UCSD-AML1 (cell line): ENCODE measurements around the gene DGKQ.

Experiments
- DNase-seq: peaks from one replicate; lab custom pipeline; 2025; ENCODE audit not compliant: unreplicated experiment; lab: John Stamatoyannopoulos, UW

The DGKQ gene

GRCh38 chr4:995311-996026 is 22.1 kb upstream of the DGKQ start:
- DNase-seq, result no peak

- DNase-seq, result no peak
Observed at GRCh38 chr4:993111-994029, 20.0 kb upstream of the DGKQ start, which contains the start of gene SLC26A1. SLC26A1 (minus strand) TSS chr4:993404; CDS start chr4:991703, 1,701 bp downstream.

GRCh38 chr4:992297-993110 is 19.1 kb upstream of the DGKQ start:
- no peak for DNase-seq

- DNase-seq, result no peak
Observed at GRCh38 chr4:991451-992296, 18.3 kb upstream of the DGKQ start.

- DNase-seq, result no peak
Observed at GRCh38 chr4:990746-991367, 17.5 kb upstream of the DGKQ start.

- DNase-seq, result no peak
Observed at GRCh38 chr4:989722-990471, 16.5 kb upstream of the DGKQ start.

GRCh38 chr4:988726-989721 is 15.7 kb upstream of the DGKQ start:
- no peak for DNase-seq

GRCh38 chr4:987624-988513 is 14.5 kb upstream of the DGKQ start:
- no peak for DNase-seq

- peak; percentile 89 for DNase-seq
Observed at GRCh38 chr4:986879-987623, 13.7 kb upstream of the DGKQ start, which contains the start of gene IDUA. IDUA (plus strand) TSS chr4:987044; CDS start chr4:987085, 41 bp downstream.

GRCh38 chr4:986428-986878 is 13.1 kb upstream of the DGKQ start:
- DNase-seq, result no peak

- no peak for DNase-seq
Observed at GRCh38 chr4:985123-985830, 11.9 kb upstream of the DGKQ start.

- DNase-seq, result no peak
Observed at GRCh38 chr4:984336-985054, 11.1 kb upstream of the DGKQ start.

GRCh38 chr4:982814-983213 is 9.4 kb upstream of the DGKQ start:
- DNase-seq, result no peak

GRCh38 chr4:982291-982690 is 8.9 kb upstream of the DGKQ start:
- no peak for DNase-seq
